ENCODE data around the gene ENPP1. TPM values are rescaled to one million over a fixed set of nuclear protein-coding genes. Genes with fewer than 3 reads are reported as not detected.

ENPP1 gene
- total RNA-seq, 1 donor from 2014 or later = 4.5 TPM

DNA sequence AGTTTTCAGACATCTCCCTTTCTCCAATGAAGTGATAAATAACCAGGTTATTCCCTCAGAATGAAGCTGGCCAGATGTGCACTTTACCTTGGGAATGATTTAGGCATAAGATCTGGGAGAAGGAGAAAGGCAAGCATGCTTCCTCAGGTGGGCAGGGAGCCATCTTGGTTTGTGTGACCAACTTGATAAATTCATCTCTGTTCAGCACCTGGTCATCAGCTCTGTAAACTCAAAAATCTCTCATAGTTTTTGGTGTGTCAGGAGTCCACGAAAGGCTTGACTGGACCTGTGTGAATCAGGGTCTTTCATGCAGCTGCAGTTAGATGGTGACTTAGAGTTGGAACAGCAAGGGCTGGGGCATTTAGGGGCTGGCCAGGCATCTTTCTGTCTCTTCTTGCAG is 24.5 kb downstream of the ENPP1 start:
- Histone ChIP-seq H3K9me3 (no peaks in the 10 kb centered on the region), H3K27ac (peak overlapping the region; percentile 41 to 77), H3K4me3 (no peak overlapping the region), H3K36me3 (no peaks in the 10 kb centered on the region), H3K4me1 (peaks cover 0 to 21% of the 10 kb centered on the region in 2 donors), H3K27me3 (no peaks in the 10 kb centered on the region)
- TF ChIP-seq, protein P1, sequence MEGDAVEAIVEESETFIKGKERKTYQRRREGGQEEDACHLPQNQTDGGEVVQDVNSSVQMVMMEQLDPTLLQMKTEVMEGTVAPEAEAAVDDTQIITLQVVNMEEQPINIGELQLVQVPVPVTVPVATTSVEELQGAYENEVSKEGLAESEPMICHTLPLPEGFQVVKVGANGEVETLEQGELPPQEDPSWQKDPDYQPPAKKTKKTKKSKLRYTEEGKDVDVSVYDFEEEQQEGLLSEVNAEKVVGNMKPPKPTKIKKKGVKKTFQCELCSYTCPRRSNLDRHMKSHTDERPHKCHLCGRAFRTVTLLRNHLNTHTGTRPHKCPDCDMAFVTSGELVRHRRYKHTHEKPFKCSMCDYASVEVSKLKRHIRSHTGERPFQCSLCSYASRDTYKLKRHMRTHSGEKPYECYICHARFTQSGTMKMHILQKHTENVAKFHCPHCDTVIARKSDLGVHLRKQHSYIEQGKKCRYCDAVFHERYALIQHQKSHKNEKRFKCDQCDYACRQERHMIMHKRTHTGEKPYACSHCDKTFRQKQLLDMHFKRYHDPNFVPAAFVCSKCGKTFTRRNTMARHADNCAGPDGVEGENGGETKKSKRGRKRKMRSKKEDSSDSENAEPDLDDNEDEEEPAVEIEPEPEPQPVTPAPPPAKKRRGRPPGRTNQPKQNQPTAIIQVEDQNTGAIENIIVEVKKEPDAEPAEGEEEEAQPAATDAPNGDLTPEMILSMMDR (IDR thresholded peaks at IDR 0.05) = no peak
- intact Hi-C loops (cut with DNase I) = loop anchor here (5.0 kb wide), 2 partner anchors 70 to 980 kb away; partner anchors contain the start of gene RPS12
- no peak for DNase-seq (ENCODE audit: low spot score in 2 of 2)

DNA sequence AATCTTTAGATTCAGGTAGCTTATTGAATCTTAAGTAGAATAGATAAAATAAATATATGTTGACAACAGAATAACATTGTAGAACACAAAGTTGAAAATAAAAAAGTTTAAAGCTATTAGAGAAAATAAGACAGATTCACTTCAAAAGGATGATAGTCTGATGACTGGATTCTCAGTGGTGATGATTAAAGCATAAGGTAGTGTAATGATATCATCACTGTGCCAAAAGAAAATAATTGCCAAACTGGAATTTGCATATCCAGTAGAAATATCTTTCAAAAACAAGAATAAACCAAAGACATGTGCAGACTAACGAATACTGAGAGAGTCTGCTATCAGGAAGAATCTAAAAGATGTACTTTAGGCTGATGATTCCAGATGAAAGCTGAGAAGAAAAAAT is 30.2 kb downstream of the ENPP1 start:
- TF ChIP-seq, protein P1 (IDR thresholded peaks at IDR 0.05) = no peak
- H3K36me3 ChIP-seq = no peaks in the 10 kb centered on the region
- H3K27me3 ChIP-seq = no peaks in the 10 kb centered on the region
- no peaks in the 10 kb centered on the region for H3K4me1 ChIP-seq
- H3K9me3 ChIP-seq = no peaks in the 10 kb centered on the region
- H3K27ac ChIP-seq = no peak overlapping the region
- H3K4me3 ChIP-seq = no peak overlapping the region
- intact Hi-C loops (cut with DNase I) = no loop called here
- no peak for DNase-seq (ENCODE audit: low spot score in 2 of 2)

DNA sequence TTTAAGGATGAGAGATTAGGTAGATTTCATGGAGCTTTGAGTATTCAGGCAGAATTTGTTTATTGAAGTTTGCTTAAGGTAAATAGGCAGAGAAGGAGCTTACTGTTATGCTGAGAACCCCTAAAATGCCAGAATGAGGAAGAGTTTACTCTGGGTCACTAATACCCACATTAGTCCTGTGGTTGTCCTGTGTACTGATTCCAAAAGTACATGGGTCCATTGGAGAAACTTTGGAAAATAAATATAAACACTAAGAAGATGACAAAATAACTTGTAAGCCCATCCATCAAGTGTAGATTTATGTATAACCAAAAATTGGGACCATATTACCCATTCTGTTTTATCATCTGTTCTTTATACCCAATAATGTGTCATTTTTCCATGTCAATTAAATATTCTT is 31.6 kb downstream of the ENPP1 start:
- H3K36me3 ChIP-seq = no peaks in the 10 kb centered on the region
- TF ChIP-seq, protein P1 (IDR thresholded peaks at IDR 0.05) = no peak

DNA sequence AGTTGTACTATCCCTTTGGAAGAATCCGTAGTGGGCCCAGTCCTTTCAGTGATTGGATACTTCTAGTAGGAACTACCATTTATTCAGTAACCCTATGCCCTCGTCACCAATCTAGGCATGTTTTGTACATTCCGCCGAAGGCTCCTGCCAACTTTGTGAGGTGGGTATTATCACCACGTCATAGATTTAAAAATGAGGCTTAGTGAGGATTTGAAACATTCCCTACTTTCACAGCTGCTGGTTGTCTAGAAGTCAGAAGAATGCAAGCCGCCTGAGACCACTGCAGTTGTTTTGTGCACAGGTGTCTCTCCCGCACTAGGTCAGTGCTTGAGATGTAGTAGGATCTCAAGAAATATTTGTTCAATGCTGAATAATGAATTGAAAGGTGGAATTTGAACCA is 32.6 kb downstream of the ENPP1 start:
- intact Hi-C loops (cut with DNase I) = no loop called here
- no peaks in the 10 kb centered on the region for H3K27me3 ChIP-seq
- no peak overlapping the region for H3K4me3 ChIP-seq
- H3K27ac ChIP-seq = no peak overlapping the region
- no peaks in the 10 kb centered on the region for H3K36me3 ChIP-seq
- H3K9me3 ChIP-seq = no peaks in the 10 kb centered on the region
- TF ChIP-seq, protein P1 (IDR thresholded peaks at IDR 0.05) = no peak
- DNase-seq (ENCODE audit: low spot score in 2 of 2) = no peak
- H3K4me1 ChIP-seq = no peaks in the 10 kb centered on the region

More for the DNA sequence above, 31.6 kb downstream of the ENPP1 start:
- no peak overlapping the region for H3K4me3 ChIP-seq
- DNase-seq (ENCODE audit: low spot score in 2 of 2) = no peak
- no peaks in the 10 kb centered on the region for H3K27me3 ChIP-seq
- no peak overlapping the region for H3K27ac ChIP-seq
- H3K4me1 ChIP-seq = no peaks in the 10 kb centered on the region
- intact Hi-C loops (cut with DNase I) = no loop called here
- no peaks in the 10 kb centered on the region for H3K9me3 ChIP-seq

DNA sequence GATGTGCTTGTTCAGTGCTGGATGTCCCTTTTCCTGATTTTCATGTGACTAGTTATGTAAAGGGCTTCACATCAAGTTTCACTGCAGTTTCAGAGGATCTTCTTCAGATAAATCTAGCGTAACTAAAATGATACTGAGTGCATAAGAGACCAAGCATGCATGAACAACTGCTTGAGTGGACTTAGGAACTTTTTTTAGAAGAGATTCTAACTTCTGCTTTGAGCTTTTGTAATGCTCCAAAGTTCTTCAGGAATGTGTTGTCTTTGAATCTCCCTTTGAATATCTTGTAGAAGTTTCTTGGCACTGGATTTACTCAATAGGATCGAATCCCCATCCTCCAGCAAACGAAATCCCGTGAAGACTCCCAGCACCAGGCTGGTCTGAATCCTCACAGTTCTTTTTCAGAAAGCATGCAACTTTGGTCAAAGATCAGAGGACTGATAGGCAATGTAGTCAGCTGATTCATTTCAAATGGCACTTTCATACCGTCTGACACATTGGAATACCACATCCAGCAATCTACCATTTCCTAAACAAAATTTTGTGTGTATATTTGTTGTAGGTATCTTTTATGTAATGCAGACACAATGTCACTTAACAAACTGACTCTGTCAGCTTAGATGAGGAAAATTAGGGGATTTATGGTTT is 33.2 kb downstream of the ENPP1 start:
- TF ChIP-seq, protein P1 (IDR thresholded peaks at IDR 0.05) = no peak
- Histone ChIP-seq H3K36me3 (no peaks in the 10 kb centered on the region), H3K4me1 (no peaks in the 10 kb centered on the region), H3K27me3 (no peaks in the 10 kb centered on the region), H3K9me3 (no peaks in the 10 kb centered on the region), H3K27ac (no peak overlapping the region), H3K4me3 (no peak overlapping the region)
- no peak for DNase-seq (ENCODE audit: low spot score in 2 of 2)
- intact Hi-C loops (cut with DNase I) = no loop called here

DNA sequence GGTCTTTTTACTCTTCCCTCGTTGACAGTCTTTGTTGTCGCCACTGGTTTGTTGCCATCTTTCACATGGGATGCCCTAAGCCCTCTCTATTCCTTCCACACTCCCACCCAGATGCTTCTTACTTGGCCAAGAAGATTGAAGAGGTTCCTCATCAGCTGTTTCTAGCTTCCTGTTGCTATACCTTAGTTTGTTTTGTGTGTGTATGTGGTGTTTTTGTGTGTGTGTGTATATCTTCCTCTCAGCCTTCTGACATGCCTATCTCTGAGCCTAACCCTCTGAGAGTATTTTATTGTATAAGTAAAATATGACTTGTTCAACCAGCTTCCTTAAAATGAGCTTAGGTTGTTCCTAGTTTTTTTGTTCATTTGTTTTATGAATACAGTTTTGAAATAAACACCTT is 35.9 kb downstream of the ENPP1 start:
- no peak for DNase-seq (ENCODE audit: low spot score in 2 of 2)
- no peaks in the 10 kb centered on the region for H3K9me3 ChIP-seq
- H3K27ac ChIP-seq = no peak overlapping the region
- no peaks in the 10 kb centered on the region for H3K4me1 ChIP-seq
- H3K4me3 ChIP-seq = no peak overlapping the region
- TF ChIP-seq, protein P1 (IDR thresholded peaks at IDR 0.05) = no peak
- intact Hi-C loops (cut with DNase I) = no loop called here
- H3K27me3 ChIP-seq = no peaks in the 10 kb centered on the region
- H3K36me3 ChIP-seq = no peaks in the 10 kb centered on the region

Data from ascending aorta (tissue), 2 donors.